GM12872 (cell line): Measurements from ENCODE around the gene ZBTB11.

Experiments used
- CTCF ChIP-seq: IDR thresholded peaks from 3 replicates; pipeline ENCODE4 v1.5.1; 2011; ENCODE audit warnings: low read depth, mild to moderate bottlenecking, low read length, moderate library complexity; ENCODE audit not compliant: insufficient read depth

The ZBTB11 gene

GRCh38 chr3:101677436-101678286 is 729 bp upstream of the ZBTB11 start:
- no peak for TF ChIP-seq CTCF

DNA sequence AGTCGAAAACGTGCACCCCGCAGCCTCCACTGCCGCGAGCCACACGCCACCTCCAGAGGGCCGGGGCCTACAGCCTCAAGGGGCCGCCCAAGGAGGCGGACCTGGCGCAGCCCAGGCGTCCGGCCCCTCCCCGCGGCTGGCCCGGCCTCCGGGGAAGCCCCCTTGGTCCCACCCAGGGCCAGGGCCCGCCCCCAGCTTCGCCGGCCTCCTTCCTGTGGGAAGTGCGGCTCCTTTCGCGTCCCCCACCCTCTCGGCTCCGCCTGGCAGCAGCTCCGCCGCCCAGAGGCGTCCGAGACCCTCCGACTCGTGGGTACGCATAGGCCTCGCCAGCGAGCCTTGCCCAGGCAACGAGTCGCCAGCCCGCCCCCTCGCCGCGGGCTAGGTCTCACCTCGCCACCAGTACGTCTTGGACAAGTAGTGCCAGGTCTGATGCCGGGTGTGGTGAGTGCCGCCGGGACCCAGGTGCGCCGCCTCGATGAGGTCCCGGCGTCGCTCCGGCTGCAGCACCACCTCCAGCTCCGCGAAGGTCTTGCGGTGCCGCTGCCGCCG is 642 bp downstream of the ZBTB11 start:
- no peak for TF ChIP-seq CTCF

DNA sequence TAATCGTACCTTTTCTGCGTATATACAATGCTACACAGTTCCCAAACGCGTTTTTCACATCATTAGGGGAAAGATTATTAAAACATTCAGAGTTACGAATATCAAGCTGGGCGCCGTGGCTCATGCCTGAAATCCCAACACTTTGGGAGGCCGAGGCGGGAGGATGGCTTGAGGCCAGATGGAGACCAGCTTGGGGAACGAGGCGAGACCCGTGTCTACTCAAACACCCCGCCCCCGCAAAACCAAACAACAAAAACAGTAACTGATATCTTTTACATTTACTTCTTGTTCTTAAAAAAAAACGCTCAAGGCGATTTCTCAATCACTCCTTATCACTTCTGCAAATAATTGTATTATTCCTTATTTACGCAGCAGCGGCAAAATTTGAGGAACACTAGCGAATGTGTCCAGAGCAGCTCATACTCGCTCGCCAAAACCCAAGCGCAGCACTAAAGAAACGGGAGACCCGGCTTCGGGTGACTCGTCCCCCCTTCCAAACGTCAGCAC is 1.2 kb downstream of the ZBTB11 start:
- TF ChIP-seq CTCF, result no peak

DNA sequence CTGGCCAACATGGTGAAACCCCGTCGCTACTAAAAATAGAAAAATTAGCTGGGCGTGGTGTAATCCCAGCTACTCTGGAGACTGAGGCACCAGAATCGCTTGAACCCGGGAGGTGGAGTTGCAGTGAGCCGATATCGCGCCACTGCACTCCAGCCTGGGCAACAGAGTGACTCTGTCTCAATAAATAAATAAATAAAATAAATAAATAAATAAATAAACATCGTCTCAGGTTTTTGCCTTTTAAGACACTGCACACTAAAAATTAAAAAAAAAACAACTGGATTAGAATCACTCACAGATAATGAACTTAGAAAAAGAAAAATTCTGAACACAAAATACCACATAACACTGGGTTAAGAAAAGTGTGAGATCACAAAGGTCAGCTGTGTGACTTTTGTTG is 2.4 kb downstream of the ZBTB11 start:
- no peak for TF ChIP-seq CTCF

DNA sequence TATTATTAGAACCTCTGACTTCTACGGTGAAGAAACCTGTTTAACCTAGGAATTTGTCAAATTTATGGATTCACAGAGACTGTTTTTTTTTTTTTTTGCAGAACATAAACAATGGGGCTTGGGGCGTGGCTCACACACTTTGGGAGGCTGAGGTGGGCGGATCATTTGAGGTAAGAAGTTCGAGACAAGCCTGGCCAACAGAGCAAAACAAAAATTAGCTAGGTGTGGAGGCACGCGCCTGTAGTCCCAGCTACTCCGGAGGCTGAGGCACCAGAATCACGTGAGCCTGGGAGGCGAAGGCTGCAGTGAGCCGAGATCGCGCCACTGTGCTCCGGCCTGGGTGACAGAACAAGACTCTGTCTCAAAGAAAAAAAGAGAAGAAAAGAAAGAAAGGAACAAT is 3.0 kb downstream of the ZBTB11 start:
- no peak for TF ChIP-seq CTCF

- TF ChIP-seq CTCF, result no peak
These were observed 5.9 kb downstream of the ZBTB11 start for GRCh38 chr3:101671014-101671413.

DNA sequence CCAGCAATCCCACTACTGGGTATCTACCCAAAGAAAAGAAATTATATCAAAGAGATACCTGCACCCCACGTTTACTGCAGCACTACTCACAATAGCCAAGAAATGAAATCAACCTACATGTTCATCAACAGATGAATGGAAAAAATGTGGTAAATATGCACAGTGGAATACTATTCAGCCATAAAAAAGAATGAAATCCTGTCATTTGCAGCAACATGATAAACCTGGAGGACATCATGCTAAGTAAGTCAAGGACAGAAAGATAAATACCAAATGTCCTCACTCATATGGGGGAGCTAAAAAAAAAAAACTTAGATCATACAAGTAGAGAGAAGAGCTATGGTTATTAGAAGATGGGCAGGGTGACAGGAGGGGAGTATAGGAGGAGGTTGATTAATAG is 9.1 kb downstream of the ZBTB11 start:
- TF ChIP-seq CTCF, result no peak
